Nephron (organoid): ENCODE results near the gene DCDC2.
"Not testable (repeated sequence)": the region's sequence is repeated elsewhere in the genome, so short reads cannot be mapped to it uniquely, and the experiment has no call there.

Source experiments
- H3K27ac Mint-ChIP-seq, 3 experiments: 2 replicates each; pipeline ENCODE4 v1.8.0; 2020; ENCODE audit warnings: mixed read lengths in 3 of 3, mild to moderate bottlenecking in 2 of 3, moderate library complexity in 1 of 3
- H3K27me3 Mint-ChIP-seq: 2 replicates; pipeline ENCODE4 v1.8.0; 2021; ENCODE audit warnings: low read depth, mild to moderate bottlenecking, moderate library complexity, mixed read lengths
- H3K36me3 Mint-ChIP-seq: 2 replicates; pipeline ENCODE4 v1.8.0; 2020; ENCODE audit warnings: low read depth, mixed read lengths
- H3K4me1 Mint-ChIP-seq: 2 replicates; pipeline ENCODE4 v1.8.0; 2020; ENCODE audit warnings: mixed read lengths
- H3K4me3 Mint-ChIP-seq, 3 experiments: 2 replicates each; pipeline ENCODE4 v1.8.0; 2020; ENCODE audit warnings: mild to moderate bottlenecking in 3 of 3, mixed read lengths in 3 of 3, moderate library complexity in 2 of 3
- H3K9me3 Mint-ChIP-seq: 2 replicates; pipeline ENCODE4 v1.8.0; 2020; ENCODE audit warnings: mixed read lengths
- TF ChIP-seq, protein P1 (sequence below), 3 experiments: fragments of 200-600 bp; sonication (generic); IDR thresholded peaks; one replicate each; pipeline ENCODE4 v1.5.0; 2021; ENCODE audit warnings: antibody characterized with exemption in 3 of 3; ENCODE audit not compliant: unreplicated experiment in 3 of 3

DCDC2 gene

DNA sequence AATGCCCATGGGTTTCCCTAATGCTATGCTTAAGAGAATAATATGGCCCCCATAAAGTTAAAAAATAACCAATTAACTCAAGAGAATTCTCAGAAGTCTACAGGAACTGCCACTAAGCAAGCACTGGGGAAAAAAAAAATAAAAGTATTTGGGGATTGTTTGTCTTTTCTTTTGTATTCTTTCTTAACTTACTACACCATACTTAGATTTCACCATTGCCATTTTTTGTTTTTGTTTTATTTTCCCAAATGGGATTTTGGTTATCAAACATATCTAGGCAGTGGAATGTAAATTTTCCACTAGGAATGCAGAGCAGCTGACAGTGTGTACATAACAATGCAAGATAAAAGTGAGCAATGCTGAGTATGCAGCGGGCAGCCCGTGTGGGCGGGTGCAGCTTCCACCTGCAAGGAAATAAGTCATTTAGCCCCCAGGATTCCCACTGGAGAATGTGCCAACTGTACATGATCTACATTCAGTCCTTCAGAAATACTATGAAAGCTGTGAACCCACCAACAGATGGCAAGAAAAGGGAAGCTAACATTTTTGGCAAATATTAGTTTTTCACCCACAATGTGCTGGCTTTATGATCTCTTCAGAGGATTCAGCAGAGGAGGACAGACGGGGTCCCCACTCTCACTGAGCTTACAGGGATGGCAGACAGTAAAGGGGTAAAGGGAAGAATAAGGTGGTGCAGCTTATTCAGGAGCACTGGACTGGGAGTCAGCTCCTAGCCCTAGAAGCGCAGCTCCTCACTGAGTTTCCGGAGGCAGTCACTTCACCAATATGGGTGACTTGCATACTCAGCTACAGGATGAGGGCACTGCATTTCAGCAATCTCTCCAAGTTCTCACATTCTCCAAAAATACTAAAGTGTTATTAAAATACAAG, 44.4 kb downstream of the DCDC2 start:
- H3K9me3 Mint-ChIP-seq: peaks cover 6% of the 10 kb centered on the region
- peak overlapping the region in 2 of 3 experiments; percentile 32 to 64 for H3K4me3 Mint-ChIP-seq

DNA sequence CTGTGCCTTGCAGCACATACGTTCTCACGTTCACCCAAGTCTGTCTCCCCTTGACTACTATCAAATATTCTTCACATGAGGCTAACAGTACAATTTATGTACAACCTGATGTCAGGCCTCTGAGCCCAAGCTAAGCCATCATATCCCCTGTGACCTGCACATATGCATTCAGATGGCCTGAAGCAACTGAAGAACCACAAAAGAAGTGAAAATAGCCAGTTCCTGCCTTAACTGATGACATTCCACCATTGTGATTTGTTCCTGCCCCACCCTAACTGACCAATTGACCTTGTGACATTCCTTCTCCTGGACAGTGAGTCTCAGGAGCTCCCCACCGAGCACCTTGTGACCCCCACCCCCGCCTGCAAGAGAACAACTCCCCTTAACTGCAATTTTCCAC, 46.1 kb downstream of the DCDC2 start:
- H3K27ac Mint-ChIP-seq: peak overlapping the region; percentile 23 to 93 (median 46)

More for the DNA sequence above, 44.4 kb downstream of the DCDC2 start:
- Mint-ChIP-seq H3K27ac (peak overlapping the region; percentile 91 to 98 (median 92)), H3K4me1 (peaks cover 9% of the 10 kb centered on the region), H3K36me3 (peaks cover 7% of the 10 kb centered on the region), H3K27me3 (no peaks in the 10 kb centered on the region)
- TF ChIP-seq, protein P1, sequence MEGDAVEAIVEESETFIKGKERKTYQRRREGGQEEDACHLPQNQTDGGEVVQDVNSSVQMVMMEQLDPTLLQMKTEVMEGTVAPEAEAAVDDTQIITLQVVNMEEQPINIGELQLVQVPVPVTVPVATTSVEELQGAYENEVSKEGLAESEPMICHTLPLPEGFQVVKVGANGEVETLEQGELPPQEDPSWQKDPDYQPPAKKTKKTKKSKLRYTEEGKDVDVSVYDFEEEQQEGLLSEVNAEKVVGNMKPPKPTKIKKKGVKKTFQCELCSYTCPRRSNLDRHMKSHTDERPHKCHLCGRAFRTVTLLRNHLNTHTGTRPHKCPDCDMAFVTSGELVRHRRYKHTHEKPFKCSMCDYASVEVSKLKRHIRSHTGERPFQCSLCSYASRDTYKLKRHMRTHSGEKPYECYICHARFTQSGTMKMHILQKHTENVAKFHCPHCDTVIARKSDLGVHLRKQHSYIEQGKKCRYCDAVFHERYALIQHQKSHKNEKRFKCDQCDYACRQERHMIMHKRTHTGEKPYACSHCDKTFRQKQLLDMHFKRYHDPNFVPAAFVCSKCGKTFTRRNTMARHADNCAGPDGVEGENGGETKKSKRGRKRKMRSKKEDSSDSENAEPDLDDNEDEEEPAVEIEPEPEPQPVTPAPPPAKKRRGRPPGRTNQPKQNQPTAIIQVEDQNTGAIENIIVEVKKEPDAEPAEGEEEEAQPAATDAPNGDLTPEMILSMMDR (IDR thresholded peaks at IDR 0.05; ENCODE audit: unreplicated experiment in 3 of 3): no peak

DNA sequence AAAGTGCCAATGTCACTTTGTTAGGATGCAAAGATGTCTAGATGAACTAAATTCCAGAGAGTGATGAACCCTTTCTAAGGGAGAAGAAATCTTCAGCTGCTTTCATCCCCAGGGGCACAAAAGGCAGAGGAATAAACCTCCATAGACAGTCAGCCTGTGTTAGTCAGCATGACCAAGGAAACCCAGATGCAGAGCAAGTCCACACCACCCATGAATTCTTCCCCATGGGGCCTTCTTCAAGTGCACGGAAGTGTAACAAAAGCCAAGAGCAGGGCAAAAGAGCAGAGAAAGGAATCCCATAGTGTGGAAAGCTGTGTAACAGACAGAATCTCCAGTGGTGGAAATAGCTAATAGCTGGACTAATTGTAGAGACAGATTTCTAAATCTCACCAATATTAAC, 50.0 kb downstream of the DCDC2 start:
- H3K27ac Mint-ChIP-seq: peak overlapping the region; percentile 51 to 93 (median 74)
- H3K27me3 Mint-ChIP-seq: no peaks in the 10 kb centered on the region
- TF ChIP-seq, protein P1 (IDR thresholded peaks at IDR 0.05; ENCODE audit: unreplicated experiment in 3 of 3): no peak
- no peak overlapping the region for H3K4me3 Mint-ChIP-seq
- peaks cover 7% of the 10 kb centered on the region for H3K36me3 Mint-ChIP-seq
- peaks cover 8% of the 10 kb centered on the region for H3K4me1 Mint-ChIP-seq
- peaks cover 6% of the 10 kb centered on the region for H3K9me3 Mint-ChIP-seq

More for the DNA sequence above, 46.1 kb downstream of the DCDC2 start:
- not testable (repeated sequence) for H3K36me3 Mint-ChIP-seq, H3K4me3 Mint-ChIP-seq, H3K9me3 Mint-ChIP-seq, H3K27me3 Mint-ChIP-seq
- peaks cover 14% of the 10 kb centered on the region for H3K4me1 Mint-ChIP-seq

DNA sequence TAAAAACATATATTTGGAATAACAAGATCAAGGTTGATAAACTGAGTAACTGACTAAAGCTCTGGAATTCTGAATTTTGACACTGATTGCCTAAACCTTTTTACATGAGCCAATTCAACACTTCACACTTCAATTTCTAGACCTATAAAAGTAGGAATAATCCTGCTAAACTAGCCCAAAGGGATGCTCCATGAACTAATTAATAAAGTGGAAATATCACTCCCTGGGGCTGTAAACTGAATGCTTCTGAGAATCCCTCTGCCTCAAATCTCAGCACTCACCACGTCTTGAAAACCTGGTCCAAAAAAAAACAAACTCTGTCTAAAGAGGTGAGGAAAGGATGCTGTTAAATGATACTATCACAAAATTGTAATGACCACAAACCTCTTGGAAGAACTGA, 50.9 kb downstream of the DCDC2 start:
- H3K9me3 Mint-ChIP-seq: peaks cover 3% of the 10 kb centered on the region
- peaks cover 5% of the 10 kb centered on the region for H3K36me3 Mint-ChIP-seq
- H3K4me3 Mint-ChIP-seq: no peak overlapping the region
- H3K27me3 Mint-ChIP-seq: no peaks in the 10 kb centered on the region
- peak overlapping the region in 2 of 3 experiments; percentile 54 to 93 for H3K27ac Mint-ChIP-seq
- H3K4me1 Mint-ChIP-seq: peaks cover 16% of the 10 kb centered on the region
- TF ChIP-seq, protein P1 (IDR thresholded peaks at IDR 0.05; ENCODE audit: unreplicated experiment in 3 of 3): no peak

DNA sequence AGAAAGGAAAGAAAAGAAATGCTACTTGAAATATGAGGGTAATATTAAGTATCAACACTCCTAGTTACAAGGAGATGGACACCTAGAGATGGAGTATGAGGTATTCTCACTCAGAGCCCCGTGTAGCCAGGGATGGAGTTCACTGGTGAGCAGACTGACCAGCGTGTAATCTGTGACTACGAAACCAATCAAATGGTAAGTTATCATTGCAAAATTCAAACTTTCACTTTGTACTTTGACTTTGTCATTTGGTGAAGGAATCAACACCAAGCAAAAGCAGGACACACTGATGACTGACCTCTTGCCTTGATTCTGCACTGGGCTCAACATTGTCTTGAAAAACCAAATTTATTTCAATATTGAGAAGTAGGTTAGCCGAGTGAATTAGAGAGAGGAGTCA, 51.8 kb downstream of the DCDC2 start:
- Mint-ChIP-seq H3K27ac (peak overlapping the region in 2 of 3 experiments; percentile 53 to 73), H3K36me3 (no peaks in the 10 kb centered on the region), H3K4me1 (peaks cover 20% of the 10 kb centered on the region), H3K27me3 (no peaks in the 10 kb centered on the region), H3K9me3 (no peaks in the 10 kb centered on the region), H3K4me3 (no peak overlapping the region)
- TF ChIP-seq, protein P1 (IDR thresholded peaks at IDR 0.05; ENCODE audit: unreplicated experiment in 3 of 3): no peak

DNA sequence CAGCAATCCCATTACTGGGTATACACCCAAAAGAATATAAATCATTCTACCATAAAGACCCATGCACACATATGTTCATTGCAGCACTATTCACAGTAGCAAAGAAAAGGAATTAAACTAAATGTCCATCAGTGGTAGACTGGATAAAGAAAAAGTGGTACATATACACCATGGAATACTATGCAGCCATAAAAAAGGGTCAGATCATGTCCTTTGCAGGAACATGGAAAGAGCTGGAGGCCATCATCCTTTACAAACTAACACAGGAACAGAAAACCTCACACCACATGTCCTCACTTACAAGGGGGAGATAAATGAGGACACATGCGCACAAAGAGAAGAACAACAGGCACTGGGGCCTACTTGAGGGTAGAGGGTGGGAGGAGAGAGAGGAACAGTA, 60.9 kb downstream of the DCDC2 start:
- TF ChIP-seq, protein P1 (IDR thresholded peaks at IDR 0.05; ENCODE audit: unreplicated experiment in 3 of 3): no peak
- Mint-ChIP-seq H3K27ac (no peak overlapping the region), H3K36me3 (peaks cover 45% of the 10 kb centered on the region), H3K9me3 (peaks cover 29% of the 10 kb centered on the region), H3K27me3 (no peaks in the 10 kb centered on the region), H3K4me3 (no peak overlapping the region), H3K4me1 (peaks cover 4% of the 10 kb centered on the region)

DNA sequence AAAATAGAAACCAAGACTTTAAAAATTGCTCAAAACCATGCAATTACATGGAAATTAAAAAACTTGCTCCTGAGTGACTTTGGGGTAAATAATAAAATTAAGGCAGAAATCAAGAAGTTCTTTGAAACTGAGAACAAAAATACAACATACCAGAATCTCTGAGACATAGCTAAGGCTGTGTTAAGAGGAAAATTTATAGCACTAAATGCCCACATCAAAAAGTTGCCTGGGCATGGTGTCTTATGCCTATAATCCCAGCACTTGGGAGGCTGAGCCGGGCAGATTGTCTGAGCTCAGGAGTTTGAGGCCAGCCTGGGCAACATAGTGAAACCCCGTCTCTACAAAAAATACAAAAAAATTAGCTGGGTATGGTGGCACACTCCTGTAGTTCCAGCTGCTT, 64.0 kb downstream of the DCDC2 start:
- not testable (repeated sequence) for H3K27me3 Mint-ChIP-seq, H3K4me1 Mint-ChIP-seq, H3K4me3 Mint-ChIP-seq, H3K27ac Mint-ChIP-seq
- H3K36me3 Mint-ChIP-seq: peaks cover 63% of the 10 kb centered on the region
- peaks cover 29% of the 10 kb centered on the region for H3K9me3 Mint-ChIP-seq
